Smooth muscle cell of the pulmonary artery (primary cell): ENCODE data around the gene KRT10. TPM values are rescaled to one million over a fixed set of nuclear protein-coding genes. Genes with fewer than 3 reads are reported as not detected.

Source experiments
- total RNA-seq: library from RNA; depleted of rRNA; stranded (reverse); fragments of >200 nt; gene quantifications from 2 replicates; pipeline ENCODE4 v1.2.3, GENCODE V29; 2014

KRT10 gene
- total RNA-seq, result 3.1 and 4.3 TPM in 2 replicates

GRCh38 chr17:40822132-40822812 lies at the start of gene KRT10:
Gene KRT10, minus strand, starts transcription at chr17:40822614. Its CDS starts 29 bp downstream, at chr17:40822585.

GRCh38 chr17:40866838-40867237 lies 44.4 kb upstream of the KRT10 start, which contains the start of gene KRT12:
Gene KRT12, minus strand, starts transcription at chr17:40867223. Its CDS starts 37 bp downstream, at chr17:40867186.

GRCh38 chr17:40799859-40800258 lies 22.6 kb downstream of the KRT10 start, which contains the start of gene KRT28:
Gene KRT28, minus strand, starts transcription at chr17:40799959. Its CDS starts 66 bp downstream, at chr17:40799893.

GRCh38 chr17:40782450-40782849 lies 40.0 kb downstream of the KRT10 start, which contains the start of gene KRT27:
Gene KRT27, minus strand, starts transcription at chr17:40782550. Its CDS starts 57 bp downstream, at chr17:40782493.

GRCh38 chr17:40772101-40772500 lies 50.3 kb downstream of the KRT10 start, which contains the start of gene KRT26:
Gene KRT26, minus strand, starts transcription at chr17:40772201. Its CDS starts 88 bp downstream, at chr17:40772113.

Other genes with a start within 250 kb of the KRT10 start
- gene SMARCE1, start 174.8 kb downstream of the KRT10 start, total RNA-seq, result 46.6 and 56.6 TPM in 2 replicates
- not detected in 2 replicates for gene KRT222, start 157.4 kb downstream of the KRT10 start, total RNA-seq
- not detected in 2 replicates for gene KRT24, start 118.9 kb downstream of the KRT10 start, total RNA-seq
- gene KRT25, start 67.3 kb downstream of the KRT10 start, total RNA-seq, result not detected in 2 replicates
- gene KRT26, start 50.4 kb downstream of the KRT10 start, total RNA-seq, result not detected in 2 replicates
- gene KRT27, start 40.1 kb downstream of the KRT10 start, total RNA-seq, result not detected in 2 replicates
- not detected in 2 replicates for gene KRT28, start 22.7 kb downstream of the KRT10 start, total RNA-seq
- not detected in 2 replicates for gene KRT12, start 44.6 kb upstream of the KRT10 start, total RNA-seq
- not detected in 2 replicates for gene KRT20, start 62.6 kb upstream of the KRT10 start, total RNA-seq
- gene KRT23, start 115.0 kb upstream of the KRT10 start, total RNA-seq, result not detected in 2 replicates
- gene KRT39, start 144.3 kb upstream of the KRT10 start, total RNA-seq, result not detected in 2 replicates
- not detected in 2 replicates for gene KRT40, start 161.7 kb upstream of the KRT10 start, total RNA-seq
- gene KRTAP3-3, start 171.6 kb upstream of the KRT10 start, total RNA-seq, result not detected in 2 replicates
- not detected in 2 replicates for gene KRTAP3-2, start 177.3 kb upstream of the KRT10 start, total RNA-seq
- gene KRTAP3-1, start 186.5 kb upstream of the KRT10 start, total RNA-seq, result not detected in 2 replicates
- gene KRTAP1-5, start 204.6 kb upstream of the KRT10 start, total RNA-seq, result 0.72 and 1.6 TPM in 2 replicates
- gene KRTAP1-4, start 207.6 kb upstream of the KRT10 start, total RNA-seq, result not detected in 2 replicates
- gene KRTAP1-3, start 212.3 kb upstream of the KRT10 start, total RNA-seq, result not detected in 2 replicates
- gene KRTAP1-1, start 218.8 kb upstream of the KRT10 start, total RNA-seq, result not detected in 2 replicates
- not detected in 2 replicates for gene KRTAP2-1, start 224.7 kb upstream of the KRT10 start, total RNA-seq
- gene KRTAP2-2, start 232.6 kb upstream of the KRT10 start, total RNA-seq, result not detected in 2 replicates
- 0.56 TPM in 1 of 2 replicates, not detected in the other for gene KRTAP2-3, start 237.5 kb upstream of the KRT10 start, total RNA-seq
- not detected in 2 replicates for gene KRTAP2-4, start 243.3 kb upstream of the KRT10 start, total RNA-seq